HG02798 (cell line): ENCODE data around the gene GPR179.

Source experiments
- ATAC-seq: cut with Tn5 transposase; IDR thresholded peaks from one replicate; pipeline ENCODE4 v1.9.1; 2021; ENCODE audit warnings: mild to moderate bottlenecking; ENCODE audit not compliant: unreplicated experiment, poor library complexity

GPR179 gene

DNA sequence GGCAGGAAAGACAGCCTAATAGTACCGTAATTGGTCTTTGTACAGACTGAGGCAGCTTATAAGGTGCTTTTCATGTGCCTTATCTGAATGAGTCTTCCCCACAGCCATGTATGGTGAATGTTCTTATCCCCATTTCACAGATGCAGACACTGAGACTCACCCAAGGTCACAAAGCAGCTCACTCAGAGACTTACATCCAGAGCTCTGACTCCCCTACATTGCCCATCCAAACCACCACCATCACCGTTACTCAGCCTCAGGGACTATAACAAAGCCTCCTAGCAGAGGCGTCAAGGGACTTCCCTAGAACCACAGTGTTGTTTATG lies 627 bp upstream of the GPR179 start:
- no peak for ATAC-seq

GRCh38 chr17:38342886-38343607 lies 709 bp downstream of the GPR179 start:
- no peak for ATAC-seq

DNA sequence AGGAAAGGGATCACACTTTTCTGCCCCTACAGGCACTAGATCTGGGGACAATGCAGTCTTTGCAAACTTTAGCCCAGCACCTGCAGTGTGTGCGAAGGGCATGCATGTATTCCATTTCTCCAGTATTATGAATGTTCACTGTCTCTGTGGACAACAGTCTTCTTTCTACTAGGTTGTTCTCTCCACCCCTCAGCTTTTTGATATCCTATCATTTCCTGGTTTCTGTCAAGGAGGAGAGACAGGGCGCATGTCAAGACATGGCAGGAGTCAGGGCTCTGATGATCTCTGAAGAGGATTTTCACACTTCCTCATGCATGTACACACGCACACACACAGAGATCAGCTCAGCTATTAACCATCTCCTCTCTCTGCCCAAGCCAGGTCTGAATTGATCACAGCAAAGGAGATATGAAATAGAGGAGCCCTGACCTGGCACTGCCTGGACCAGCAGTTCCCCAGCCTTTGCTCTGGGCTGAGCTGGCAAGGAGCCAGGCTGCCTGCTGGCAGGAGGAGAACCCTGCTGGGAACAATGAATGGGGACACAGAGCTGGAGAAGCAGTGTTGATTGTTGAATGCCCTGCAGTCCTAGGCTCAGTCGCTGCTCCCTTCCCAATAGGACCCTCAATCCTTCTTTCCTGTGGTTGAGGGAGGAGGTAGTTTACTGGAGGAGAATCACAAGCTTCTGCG lies 2.6 kb downstream of the GPR179 start:
- ATAC-seq: no peak

DNA sequence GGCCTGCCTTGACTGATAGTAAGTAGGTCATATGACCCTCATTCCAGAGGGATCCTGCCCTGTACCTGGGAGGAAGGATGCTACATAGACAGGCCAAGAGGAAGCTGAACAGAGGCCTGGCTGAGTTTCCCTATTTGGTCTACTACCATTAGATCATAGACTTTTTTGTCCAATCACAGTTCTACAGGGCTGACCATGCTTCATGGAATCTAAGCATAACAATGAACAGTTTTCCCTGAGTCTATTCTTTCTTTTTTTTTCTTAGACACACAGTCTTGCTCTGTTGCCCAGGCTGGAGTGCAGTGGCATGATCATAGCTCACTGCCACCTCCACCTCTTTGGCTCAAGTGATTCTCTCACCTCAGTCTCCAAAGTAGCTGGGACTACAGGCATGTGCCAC lies 3.9 kb downstream of the GPR179 start:
- no peak for ATAC-seq

GRCh38 chr17:38338535-38338934 lies 5.2 kb downstream of the GPR179 start:
- no peak for ATAC-seq

DNA sequence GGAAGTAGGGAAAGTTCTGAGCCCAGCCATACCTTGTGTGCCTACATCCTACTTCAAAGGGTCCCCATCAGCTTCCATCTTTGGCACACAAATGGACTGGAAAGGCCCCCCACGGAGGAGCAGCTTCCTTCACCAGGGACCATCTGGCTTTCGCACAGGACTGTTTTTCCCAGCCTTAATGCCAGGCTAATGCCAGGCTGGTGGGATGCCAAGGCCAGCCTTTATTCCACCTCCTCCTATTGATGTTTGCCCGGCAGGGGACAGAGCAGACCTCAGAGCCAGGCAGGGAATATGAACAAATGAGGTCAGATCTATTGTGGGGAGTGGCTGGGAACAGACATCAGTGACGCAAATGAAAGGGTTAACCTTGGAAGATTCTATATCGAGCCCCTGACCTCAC lies 5.7 kb downstream of the GPR179 start:
- ATAC-seq: no peak

GRCh38 chr17:38336838-38337237 lies 6.9 kb downstream of the GPR179 start:
- no peak for ATAC-seq

GRCh38 chr17:38334480-38335364 lies 9.0 kb downstream of the GPR179 start:
- ATAC-seq: no peak

- ATAC-seq: no peak
Observed at GRCh38 chr17:38333635-38334295, 10.0 kb downstream of the GPR179 start.

- no peak for ATAC-seq
Observed at GRCh38 chr17:38332735-38333134, 11.0 kb downstream of the GPR179 start.

DNA sequence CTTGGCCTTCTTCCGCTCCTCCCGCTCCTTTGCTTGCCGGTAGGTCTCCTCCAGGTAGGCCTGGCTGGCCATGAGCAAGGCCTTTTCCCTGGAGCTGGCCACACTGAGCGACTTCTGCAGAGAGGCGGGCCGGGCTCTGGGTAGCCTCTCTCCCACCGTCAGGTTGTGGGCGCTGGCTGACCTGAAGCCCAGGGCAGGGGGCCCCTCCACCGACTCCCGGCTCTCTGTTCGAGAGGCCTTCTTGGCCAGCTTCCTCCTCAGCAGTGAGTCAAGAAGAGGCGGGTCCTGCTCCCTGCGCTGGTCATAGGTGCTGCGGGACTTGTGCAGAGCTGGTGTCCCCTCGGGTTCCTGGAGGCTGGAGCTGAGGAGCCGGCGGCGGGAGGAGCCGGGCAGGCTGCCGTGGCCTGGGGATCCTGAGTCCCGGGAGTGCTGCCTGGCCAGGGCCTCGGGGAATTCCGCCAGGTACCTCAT lies 12.8 kb downstream of the GPR179 start:
- no peak for ATAC-seq

GRCh38 chr17:38329808-38330730 lies 13.7 kb downstream of the GPR179 start:
- ATAC-seq: no peak

DNA sequence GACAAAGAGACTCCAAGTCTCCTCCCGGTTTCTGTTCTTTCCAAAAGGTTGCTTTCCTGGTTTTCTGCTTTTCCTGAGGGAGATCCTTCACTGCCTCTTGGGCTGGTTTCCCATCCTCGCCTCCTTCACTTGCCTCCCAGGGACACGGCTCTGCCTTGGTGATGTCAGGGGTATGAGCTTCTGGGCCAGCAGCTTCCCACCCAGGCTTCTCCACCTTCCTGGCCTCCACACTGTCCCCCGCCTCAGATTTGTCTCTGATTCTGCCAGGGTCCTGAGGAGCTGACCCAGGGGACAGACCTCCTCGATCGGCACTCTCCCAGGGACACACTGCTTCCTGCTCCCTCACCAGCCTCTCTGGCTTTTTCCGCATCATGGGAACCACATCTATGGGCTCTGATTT lies 14.5 kb downstream of the GPR179 start:
- ATAC-seq: no peak

DNA sequence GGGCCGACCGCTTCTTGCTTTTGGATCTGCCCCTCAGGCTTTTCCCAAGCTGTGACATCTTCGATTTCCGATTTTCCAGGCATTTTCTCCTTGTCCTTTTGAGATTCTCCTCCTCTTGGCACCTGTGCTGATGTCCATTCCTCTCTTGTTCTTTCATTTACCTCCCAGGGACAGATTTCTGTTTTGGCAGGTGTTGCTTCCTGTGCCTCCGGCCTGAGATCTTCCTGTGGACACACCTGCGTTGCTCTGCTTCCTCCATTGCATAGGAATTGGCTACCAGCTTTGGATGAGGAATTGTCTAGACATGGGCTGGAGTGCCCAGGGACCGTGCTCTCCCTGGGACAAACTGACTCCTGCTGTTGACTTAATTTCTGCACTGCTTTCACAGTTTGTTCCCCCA lies 15.1 kb downstream of the GPR179 start:
- ATAC-seq: no peak

GRCh38 chr17:38327936-38328335 lies 15.8 kb downstream of the GPR179 start:
- ATAC-seq: no peak

- ATAC-seq: no peak
Observed at GRCh38 chr17:38326996-38327792, 16.6 kb downstream of the GPR179 start.

DNA sequence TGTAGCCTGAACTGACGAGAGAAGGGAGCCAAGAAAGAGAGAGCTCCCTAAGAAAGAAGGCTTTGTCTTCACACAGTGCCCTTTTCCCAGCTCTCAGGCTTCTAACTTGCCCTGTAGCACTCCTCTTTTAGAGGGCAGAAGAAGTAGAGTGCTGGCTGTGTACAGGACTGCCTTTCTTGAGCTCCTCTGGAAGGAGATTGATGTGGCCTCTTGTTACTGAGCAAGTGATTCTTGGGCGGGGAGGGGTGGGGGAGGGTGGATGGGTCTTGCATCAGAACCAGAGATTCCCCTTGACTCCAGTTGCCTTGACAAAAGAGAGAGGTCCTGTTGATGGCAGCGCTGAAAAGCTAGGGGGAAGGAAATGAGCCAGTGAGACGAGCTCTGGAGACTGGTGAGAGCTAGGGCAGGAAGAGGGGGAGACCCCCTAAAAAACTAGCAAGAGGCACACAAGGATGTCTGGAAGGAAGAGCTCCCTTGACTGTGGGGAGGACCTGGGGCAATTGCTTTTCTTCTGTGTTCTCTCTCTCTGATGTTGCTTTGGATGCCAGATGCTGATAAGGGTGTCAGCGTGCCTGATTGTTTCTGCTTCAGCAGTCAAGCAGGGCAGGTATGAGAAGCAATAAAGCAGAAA lies 18.4 kb downstream of the GPR179 start:
- no peak for ATAC-seq

DNA sequence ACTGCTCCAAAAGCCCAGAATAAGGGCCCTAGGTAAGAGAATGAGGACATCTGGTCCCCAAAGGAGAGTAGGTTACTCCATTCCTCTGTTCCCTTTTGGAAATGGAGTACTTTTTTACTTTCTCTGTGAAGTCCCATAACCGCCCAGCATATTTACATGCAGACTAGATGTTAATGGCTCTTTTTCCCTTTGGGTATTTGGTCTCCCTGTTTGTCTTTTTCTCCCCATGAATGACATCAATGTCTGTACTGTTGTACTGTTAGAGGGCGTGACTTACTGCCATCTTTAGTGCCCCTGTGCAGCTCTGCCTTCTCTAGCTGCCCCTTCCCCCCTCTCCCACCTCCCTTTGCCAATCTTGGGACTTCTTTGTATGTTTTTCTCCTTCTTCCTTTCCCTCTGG lies 19.0 kb downstream of the GPR179 start:
- no peak for ATAC-seq
